Right ventricle myocardium superior (tissue), 1 donor: ENCODE measurements around the gene GPX1. TPM values are rescaled to one million over a fixed set of nuclear protein-coding genes. Genes with fewer than 3 reads are reported as not detected.
"Not testable (repeated sequence)": the region's sequence is repeated elsewhere in the genome, so short reads cannot be mapped to it uniquely, and the experiment has no call there.

Experiments
- ATAC-seq: fragments of 200-7000 bp; cut with Tn5 transposase; one replicate; pipeline ENCODE4 v1.9.1; 2020; ENCODE audit warnings: mild to moderate bottlenecking; ENCODE audit not compliant: poor library complexity
- DNase-seq: peaks from one replicate; pipeline ENCODE4 v3.0.0-alpha.2; 2020
- intact Hi-C: fragments of 100-400 bp; cut with DNase I; formaldehyde crosslinking; loops from one replicate; pipeline ENCODE4 v1.11.2; 2022
- long read RNA-seq: library from polyadenylated mRNA; unstranded; transcript quantifications from one replicate; pipeline ENCODE4 v2.0.0, GENCODE V29; 2021
- total RNA-seq: library from RNA; stranded (reverse); fragmentation: NEBNext Ultra II Directional; extraction: Animal tissue kit (Norgen Biotek cat#: 25700); gene quantifications from one replicate; pipeline ENCODE4 v1.2.1, GENCODE V29; 2021
- donor health status: DM: no; HTN: yes; CAD: no; lungs with severe emphysema.

The GPX1 gene
- total RNA-seq, result 117 TPM
- long read RNA-seq, transcript GPX1-202 (2 exons, 1,151 nt), result major isoform, 99 of 104 reads
- long read RNA-seq, partial matches to known transcripts, result 0 of 104 reads
- long read RNA-seq, other reads (novel, unspliced or antisense), result 0 of 104 reads

- ATAC-seq (peak; percentile 97), DNase-seq (peak; percentile 98)
- intact Hi-C loops, result loop anchor here (5.0 kb wide), 1 partner anchor 54 kb away; the partner anchor contains the start of genes RHOA and TCTA
These were observed at the start of gene GPX1 for GRCh38 chr3:49358217-49358883. Gene GPX1 (minus strand): TSS chr3:49358353. CDS start chr3:49358278, 75 bp downstream.

- intact Hi-C loops, result no loop called here
These were observed 48.7 kb upstream of the GPX1 start for GRCh38 chr3:49406571-49407565.

DNA sequence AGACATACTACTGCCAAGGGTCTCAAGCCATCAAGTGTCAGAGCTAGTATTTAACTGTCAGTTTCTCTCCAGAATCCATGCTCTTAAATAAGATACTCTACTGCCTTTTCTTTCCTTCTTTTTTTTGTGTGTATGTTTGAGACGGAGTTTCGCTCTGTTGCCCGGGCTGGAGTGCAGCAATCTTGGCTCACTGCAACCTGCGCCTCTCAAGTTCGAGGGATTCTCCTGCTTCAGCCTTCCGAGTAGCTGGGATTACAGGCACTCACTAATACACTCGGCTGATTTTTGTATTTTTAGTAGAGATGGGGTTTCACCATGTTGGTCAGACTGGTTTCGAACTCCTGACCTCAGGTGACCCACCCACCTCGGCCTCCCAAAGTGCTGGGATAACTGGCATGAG is 47.4 kb upstream of the GPX1 start:
- ATAC-seq, intact Hi-C loops: not testable (repeated sequence)
- DNase-seq, result peak; percentile 10

More at GRCh38 chr3:49406571-49407565, 48.7 kb upstream of the GPX1 start:
- DNase-seq (peak; percentile 33), ATAC-seq (no peak)

DNA sequence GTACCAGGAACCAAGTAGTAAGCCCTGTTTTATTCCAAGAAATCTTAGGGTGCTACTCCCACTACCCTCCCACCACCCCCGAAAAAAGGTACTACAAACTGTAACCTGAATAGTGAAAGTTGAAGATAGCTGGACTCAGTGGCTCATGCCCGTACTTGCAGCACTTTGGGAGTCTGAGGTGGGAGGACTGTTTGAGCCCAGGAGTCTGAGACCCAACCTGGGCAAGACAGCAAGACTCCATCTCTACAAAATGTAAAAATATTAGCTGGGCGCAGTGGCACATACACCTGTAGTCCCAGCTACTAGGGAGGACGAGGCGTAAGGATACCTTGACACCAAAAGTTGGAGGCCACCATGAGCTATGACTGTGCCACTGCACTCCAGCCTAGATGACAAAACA is 45.7 kb upstream of the GPX1 start:
- DNase-seq (peak; percentile 15), ATAC-seq (no peak)
- intact Hi-C loops, result no loop called here

DNA sequence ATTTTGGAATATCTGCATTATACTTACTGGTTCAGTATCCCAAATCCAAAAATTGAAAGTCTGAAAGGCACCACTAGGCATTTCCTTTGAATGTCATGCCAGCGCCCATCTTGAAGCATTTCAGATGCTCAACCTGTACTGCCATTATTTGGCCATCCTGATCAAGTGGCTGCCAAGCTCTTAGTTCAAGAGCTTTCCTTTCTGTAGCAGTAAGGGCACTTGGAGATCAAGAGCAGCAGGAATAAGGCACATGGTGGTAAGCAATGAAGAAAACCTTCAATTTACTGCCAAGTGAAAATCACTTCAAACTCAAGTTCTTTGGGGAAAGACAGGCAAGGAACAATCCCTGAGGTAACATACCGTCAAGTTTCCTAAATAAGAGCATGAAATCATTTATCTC is 43.6 kb upstream of the GPX1 start:
- intact Hi-C loops, result no loop called here
- ATAC-seq, result no peak
- DNase-seq, result no peak

GRCh38 chr3:49399461-49399860 is 41.3 kb upstream of the GPX1 start:
- ATAC-seq (no peak), DNase-seq (no peak)
- intact Hi-C loops, result no loop called here

DNA sequence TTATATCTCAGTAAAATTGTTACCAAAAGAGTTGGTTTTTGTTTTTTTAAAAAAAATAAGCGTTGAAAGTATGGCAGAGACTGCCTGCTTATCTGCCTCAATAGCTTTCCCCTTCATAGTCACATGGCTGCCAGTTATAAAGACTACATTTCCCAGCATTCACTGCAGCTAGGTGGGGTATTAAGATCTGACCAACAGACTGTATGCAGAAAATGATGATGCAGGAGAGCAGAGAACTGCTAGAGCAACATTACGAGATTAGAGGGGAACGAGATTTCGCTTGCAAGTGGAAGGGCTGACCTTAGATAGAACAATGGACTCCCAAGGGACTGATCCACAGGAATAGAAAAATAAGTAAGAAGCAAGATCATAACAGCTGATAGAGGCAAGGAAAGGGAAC is 39.3 kb upstream of the GPX1 start:
- no peak for DNase-seq

DNA sequence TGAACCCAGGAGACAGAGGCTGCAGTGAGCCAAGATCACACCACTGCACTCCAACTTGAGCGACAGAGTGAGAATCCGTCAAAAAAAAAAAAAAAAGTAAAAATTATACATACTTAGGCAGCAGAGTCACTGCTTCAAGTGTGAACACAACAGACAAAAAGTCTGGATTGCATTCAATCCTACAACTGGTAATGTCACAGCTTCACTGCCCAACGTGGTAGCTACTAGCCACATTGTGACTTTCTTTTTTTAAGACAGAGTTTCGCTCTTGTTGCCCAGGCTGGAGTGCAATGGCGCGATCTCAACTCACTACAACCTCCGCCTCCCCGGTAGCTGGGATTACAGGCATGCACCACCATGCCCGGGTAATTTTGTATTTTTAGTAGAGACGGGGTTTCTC is 33.2 kb upstream of the GPX1 start:
- DNase-seq, ATAC-seq, intact Hi-C loops: not testable (repeated sequence)

More for the DNA sequence above, 39.3 kb upstream of the GPX1 start:
- intact Hi-C loops, result no loop called here
- ATAC-seq, result peak; percentile 58

- DNase-seq, result no peak
- intact Hi-C loops, result no loop called here
- ATAC-seq, result no peak
These were observed 31.1 kb upstream of the GPX1 start for GRCh38 chr3:49389297-49389696.

- intact Hi-C loops, result no loop called here
- DNase-seq (no peak), ATAC-seq (no peak)
These were observed 30.2 kb upstream of the GPX1 start for GRCh38 chr3:49388289-49388820.

- no peak for ATAC-seq
- no peak for DNase-seq
- intact Hi-C loops, result no loop called here
These were observed 29.6 kb upstream of the GPX1 start for GRCh38 chr3:49387721-49388120.

DNA sequence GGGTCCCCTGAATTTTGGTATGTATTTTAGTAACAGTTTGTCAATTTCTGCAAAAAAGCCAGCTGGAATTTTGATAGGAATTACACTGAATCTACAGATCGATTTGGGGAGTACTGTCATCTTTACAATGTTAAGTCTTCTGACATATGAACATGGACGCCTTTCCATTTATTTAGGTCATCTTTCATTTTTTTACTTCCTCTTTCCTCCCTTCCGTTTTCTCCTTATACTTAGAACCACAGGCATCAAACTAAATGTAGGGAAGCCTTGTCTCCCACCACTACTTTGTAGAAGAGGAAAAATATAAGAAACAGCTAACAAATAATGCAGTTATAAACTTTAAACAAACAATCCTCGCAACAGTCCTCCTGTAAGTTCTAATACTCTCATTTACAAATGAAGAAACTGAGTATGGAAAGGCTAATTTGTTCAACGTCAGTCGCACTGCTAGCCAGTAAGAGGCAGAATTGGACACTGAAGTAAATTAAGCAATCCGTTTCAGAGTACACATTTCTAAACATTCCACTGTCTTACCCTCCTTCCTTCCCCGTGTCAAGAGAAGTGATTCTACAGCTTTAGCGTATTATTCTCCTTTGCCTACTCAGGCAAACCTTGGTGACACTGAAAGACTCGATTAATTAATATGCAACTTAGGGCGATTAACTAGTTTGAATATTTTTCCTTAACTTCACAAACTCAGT is 28.1 kb upstream of the GPX1 start:
- intact Hi-C loops, result no loop called here
- ATAC-seq, result no peak
- no peak for DNase-seq

GRCh38 chr3:49385617-49386016 is 27.5 kb upstream of the GPX1 start:
- intact Hi-C loops, result no loop called here
- no peak for ATAC-seq
- no peak for DNase-seq

GRCh38 chr3:49383387-49383786 is 25.2 kb upstream of the GPX1 start:
- no peak for ATAC-seq
- intact Hi-C loops, result no loop called here
- DNase-seq, result no peak

DNA sequence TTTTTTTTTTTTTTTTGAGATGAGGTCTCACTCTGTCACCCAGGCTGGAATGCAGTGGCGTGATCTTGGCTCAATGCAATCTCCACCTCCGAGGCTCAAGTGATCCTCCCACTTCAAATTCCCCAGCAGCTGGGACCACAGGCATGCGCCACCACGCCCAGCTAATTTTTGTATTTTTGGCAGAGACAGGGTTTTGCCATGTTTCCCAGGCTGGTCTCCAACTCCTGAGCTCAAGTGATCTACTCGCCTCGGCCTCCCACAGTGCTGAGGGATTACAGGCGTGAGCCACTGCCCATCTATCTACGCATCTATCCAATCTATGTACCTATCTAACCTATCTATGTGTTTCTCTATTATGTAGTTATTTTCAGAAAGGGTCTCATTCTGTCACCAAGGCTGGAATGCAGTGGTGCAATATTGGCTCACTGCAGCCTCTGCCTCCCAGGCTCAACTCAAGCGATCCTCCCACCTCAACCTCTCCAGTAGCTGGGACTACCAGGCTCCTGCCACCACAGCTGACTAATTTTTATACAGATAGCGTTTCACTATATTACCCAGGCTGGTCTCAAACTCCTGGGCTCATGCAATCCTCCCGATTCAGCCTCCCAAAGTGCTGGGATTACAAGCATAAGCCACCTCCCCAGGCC is 20.2 kb upstream of the GPX1 start:
- peak; percentile 49 for DNase-seq
- ATAC-seq, result peak; percentile 67
- intact Hi-C loops, result no loop called here

GRCh38 chr3:49377483-49377882 is 19.3 kb upstream of the GPX1 start:
- ATAC-seq (no peak), DNase-seq (no peak)
- intact Hi-C loops, result no loop called here

- ATAC-seq (no peak), DNase-seq (no peak)
- intact Hi-C loops, result no loop called here
These were observed 13.8 kb upstream of the GPX1 start for GRCh38 chr3:49371946-49372345.

GRCh38 chr3:49370585-49371290 is 12.6 kb upstream of the GPX1 start:
- intact Hi-C loops, result no loop called here
- no peak for ATAC-seq
- no peak for DNase-seq
